Body of pancreas (tissue), 4 donors: ENCODE measurements around the gene ZNF692. TPM values are rescaled to one million over a fixed set of nuclear protein-coding genes. Genes with fewer than 3 reads are reported as not detected.
A peak's percentile ranks its signal among the peaks of the same experiment; 100 is the strongest.

ENCODE experiments used
- ATAC-seq: fragments of 150-250 bp; one replicate; pipeline ENCODE4 v1.9.1; 2016
- DNase-seq, 4 donors: peaks; one replicate each; pipeline ENCODE4 v3.0.0-alpha.2; 2019
- H3K27ac ChIP-seq, 4 donors: fragments of 200-600 bp; sonication (generic); 1 replicate in 3 of 4; 2 replicates in 1 of 4; pipeline versions ENCODE4 v1.5.1 to v1.6.1; 2016 to 2019; ENCODE audit warnings: mild to moderate bottlenecking in 1 of 4, mixed read lengths in 1 of 4, moderate library complexity in 1 of 4
- H3K27me3 ChIP-seq, 2 donors: fragments of 200-600 bp; sonication (generic); one replicate each; pipeline ENCODE4 v1.6.0; 2016; ENCODE audit warnings: mild to moderate bottlenecking in 1 of 2
- H3K36me3 ChIP-seq, 2 donors: fragments of 200-600 bp; sonication (generic); replicated peaks in 1 of 2; 2 replicates each; pipeline ENCODE4 v1.5.1; 2016; ENCODE audit warnings: low read depth in 2 of 2; ENCODE audit not compliant: insufficient read depth in 1 of 2
- H3K4me1 ChIP-seq: fragments of 200-600 bp; sonication (generic); one replicate; pipeline ENCODE4 v1.6.0; 2016
- H3K4me3 ChIP-seq, 2 donors: fragments of 200-600 bp; sonication (generic); 1 replicate in 1 of 2; 2 replicates in 1 of 2; pipeline ENCODE4 v1.5.1; 2016 to 2019
- H3K9me3 ChIP-seq, 3 donors: fragments of 200-600 bp; sonication (generic); 1 replicate in 2 of 3; 2 replicates in 1 of 3; pipeline ENCODE4 v1.5.1; 2016
- POLR2A ChIP-seq, 3 donors: fragments of 450-650 bp; IDR thresholded peaks; one replicate each; pipeline ENCODE4 v1.6.1; 2016; ENCODE audit warnings: antibody characterized with exemption in 3 of 3, mild to moderate bottlenecking in 2 of 3
- WGBS, 2 donors: methylation state at CpG; one replicate each; pipeline ENCODE4 v1.1.5; 2017; 5-methylcytosine and 5-hydroxymethylcytosine counted together
- intact Hi-C: fragments of 100-400 bp; cut with DNase I; formaldehyde crosslinking; loops from one replicate; pipeline ENCODE4 v1.15.1; 2023
- total RNA-seq, 2 donors: library from RNA; depleted of rRNA; stranded (reverse); fragments of >200 nt; gene quantifications; one replicate each; pipeline ENCODE4 v1.1.0, GENCODE V29; 2016
- TF ChIP-seq, protein P1 (sequence below), 7 experiments: fragments of 450-650 bp in 4 of 7; fragments of 200-600 bp in 3 of 7; sonication (generic) in 3 of 7; IDR thresholded peaks; one replicate each; pipeline ENCODE4 v1.5.1; 2016 to 2019; ENCODE audit warnings: antibody characterized with exemption in 7 of 7

Gene ZNF692
- total RNA-seq, 2 donors from 2014 or later: 35.8 to 128 TPM

DNA sequence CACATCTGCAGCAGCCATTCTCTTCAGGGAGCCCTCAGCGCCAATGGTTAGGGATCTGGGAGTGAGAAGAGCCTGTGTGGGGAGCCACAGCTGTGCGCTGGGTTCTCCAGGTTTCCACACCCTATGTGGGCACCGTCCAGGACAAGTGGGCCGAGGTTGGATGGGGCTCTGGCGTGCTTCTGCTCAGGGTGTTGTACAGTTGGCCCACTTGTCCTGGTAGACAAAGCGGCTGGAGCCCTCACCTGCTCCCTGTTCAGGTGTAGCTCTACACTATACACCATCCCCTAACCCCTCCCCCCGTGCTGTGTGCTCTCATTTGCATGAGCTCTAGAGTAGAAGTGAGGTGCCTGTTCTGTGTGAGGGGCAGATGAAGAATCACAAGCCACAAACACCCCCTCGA lies 45.3 kb downstream of the ZNF692 start:
- 87 to 96% methylated on average over 7 to 8 of the region's 8 CpGs for WGBS, 2 donors
- no peak for ATAC-seq
- TF ChIP-seq, protein P1, sequence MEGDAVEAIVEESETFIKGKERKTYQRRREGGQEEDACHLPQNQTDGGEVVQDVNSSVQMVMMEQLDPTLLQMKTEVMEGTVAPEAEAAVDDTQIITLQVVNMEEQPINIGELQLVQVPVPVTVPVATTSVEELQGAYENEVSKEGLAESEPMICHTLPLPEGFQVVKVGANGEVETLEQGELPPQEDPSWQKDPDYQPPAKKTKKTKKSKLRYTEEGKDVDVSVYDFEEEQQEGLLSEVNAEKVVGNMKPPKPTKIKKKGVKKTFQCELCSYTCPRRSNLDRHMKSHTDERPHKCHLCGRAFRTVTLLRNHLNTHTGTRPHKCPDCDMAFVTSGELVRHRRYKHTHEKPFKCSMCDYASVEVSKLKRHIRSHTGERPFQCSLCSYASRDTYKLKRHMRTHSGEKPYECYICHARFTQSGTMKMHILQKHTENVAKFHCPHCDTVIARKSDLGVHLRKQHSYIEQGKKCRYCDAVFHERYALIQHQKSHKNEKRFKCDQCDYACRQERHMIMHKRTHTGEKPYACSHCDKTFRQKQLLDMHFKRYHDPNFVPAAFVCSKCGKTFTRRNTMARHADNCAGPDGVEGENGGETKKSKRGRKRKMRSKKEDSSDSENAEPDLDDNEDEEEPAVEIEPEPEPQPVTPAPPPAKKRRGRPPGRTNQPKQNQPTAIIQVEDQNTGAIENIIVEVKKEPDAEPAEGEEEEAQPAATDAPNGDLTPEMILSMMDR (IDR thresholded peaks at IDR 0.05): no peak
- no peak for TF ChIP-seq POLR2A (IDR thresholded peaks at IDR 0.05)
- Histone ChIP-seq H3K4me1 (peaks cover 10% of the 10 kb centered on the region), H3K27ac (no peak overlapping the region), H3K4me3 (no peak overlapping the region), H3K9me3 (no peaks in the 10 kb centered on the region), H3K36me3 (peaks cover 12 to 24% of the 10 kb centered on the region in 2 donors), H3K27me3 (no peaks in the 10 kb centered on the region)
- DNase-seq: no peak
- intact Hi-C loops: no loop called here

DNA sequence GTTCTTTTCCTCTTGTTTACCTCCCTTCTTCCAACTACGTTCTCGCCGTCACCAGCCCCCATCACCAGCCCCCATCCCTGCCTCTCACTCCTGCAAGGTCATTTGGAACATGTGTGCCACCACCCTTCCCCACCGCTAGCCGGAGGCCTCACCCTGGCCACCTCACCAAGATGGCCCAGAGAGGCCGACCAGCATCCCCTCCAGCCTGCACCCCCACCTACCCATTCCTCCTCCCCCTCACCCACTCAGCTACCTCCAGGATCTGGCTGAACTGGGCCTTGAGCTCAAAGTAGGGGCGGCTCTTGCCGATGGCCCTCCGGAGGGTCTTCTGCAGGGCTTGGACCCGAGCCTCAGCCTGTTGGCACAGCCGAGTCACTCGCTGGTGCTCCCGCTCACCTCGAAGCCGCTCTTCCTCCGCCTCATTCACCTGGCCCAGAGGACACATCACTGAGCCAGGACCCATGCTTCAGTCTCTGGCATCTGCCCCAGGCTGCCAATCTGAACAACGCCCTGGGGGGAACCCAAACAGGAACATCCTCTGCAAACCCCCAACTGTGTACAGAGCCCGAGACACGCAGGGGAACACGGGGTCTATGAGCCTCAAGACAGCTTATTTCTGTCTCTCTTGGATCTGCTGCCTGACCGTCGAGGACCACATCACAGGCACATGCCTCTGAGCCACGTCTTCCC lies 46.0 kb downstream of the ZNF692 start:
- no peak for DNase-seq
- Histone ChIP-seq H3K4me1 (peaks cover 10% of the 10 kb centered on the region), H3K27ac (no peak overlapping the region), H3K27me3 (no peaks in the 10 kb centered on the region), H3K4me3 (no peak overlapping the region), H3K36me3 (peaks cover 12 to 24% of the 10 kb centered on the region in 2 donors), H3K9me3 (no peaks in the 10 kb centered on the region)
- WGBS, 2 donors: 93 to 94% methylated on average over 22 to 23 of the region's 23 CpGs
- ATAC-seq: no peak
- intact Hi-C loops: no loop called here
- no peak for TF ChIP-seq POLR2A (IDR thresholded peaks at IDR 0.05)
- TF ChIP-seq, protein P1 (IDR thresholded peaks at IDR 0.05): no peak

DNA sequence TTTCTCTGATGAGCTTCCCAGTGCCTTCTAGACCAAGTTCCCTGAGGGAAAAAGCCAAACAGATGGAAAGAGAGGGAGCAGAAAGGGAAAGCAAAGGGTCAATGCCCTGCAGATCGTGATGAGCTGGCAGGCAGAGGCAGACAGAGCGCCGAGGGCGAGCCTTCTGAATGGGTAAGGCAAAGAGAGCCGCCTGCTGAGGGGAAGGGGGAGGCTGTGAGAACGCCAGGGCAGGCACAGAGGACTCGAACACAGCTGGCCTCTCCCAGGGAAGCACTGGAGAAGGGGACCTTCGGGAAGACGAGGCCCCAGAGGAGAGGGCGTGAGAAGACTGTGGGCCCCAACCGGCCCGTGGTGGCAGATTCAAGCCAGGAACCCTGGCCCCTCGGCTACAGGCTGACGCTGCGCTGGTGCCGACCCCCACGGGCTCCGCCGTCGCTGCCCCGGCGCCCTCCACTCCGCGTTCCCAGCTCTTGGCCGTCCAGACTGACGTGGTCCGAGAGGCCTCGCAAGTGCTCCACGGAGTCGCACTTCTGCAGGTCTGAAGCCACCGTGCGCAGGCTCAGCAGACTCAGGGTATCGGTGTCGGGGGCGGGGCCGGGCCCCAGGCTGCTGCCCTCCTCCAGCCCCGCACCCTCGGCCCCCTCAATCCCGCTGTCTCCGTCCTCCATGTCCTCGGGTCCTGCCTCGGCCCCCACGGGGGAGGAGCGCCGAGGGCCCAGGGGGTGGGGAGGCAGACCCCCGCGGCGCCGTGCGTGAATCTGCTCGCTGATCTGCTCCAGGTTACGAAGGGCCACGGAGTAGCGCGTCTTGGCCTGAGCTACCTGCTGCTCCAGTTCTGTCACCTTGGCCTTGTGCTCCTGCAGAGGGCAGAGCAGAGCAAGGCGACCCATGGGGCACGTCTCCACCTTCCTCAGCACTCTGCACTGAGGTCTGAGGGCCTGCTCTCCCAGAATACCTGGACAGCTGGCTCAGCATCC lies 47.1 kb downstream of the ZNF692 start:
- Histone ChIP-seq H3K27me3 (no peaks in the 10 kb centered on the region), H3K36me3 (peaks cover 12 to 24% of the 10 kb centered on the region in 2 donors), H3K4me3 (no peak overlapping the region), H3K4me1 (peaks cover 12% of the 10 kb centered on the region), H3K27ac (no peak overlapping the region), H3K9me3 (no peaks in the 10 kb centered on the region)
- ATAC-seq (peak; percentile 68), DNase-seq (peak in 1 of 4 donors; percentile 49)
- no peak for TF ChIP-seq POLR2A (IDR thresholded peaks at IDR 0.05)
- TF ChIP-seq, protein P1 (IDR thresholded peaks at IDR 0.05): peak in 3 of 7 experiments; percentile 4 to 39 (median 14)
- 76 to 88% methylated on average over 48 to 51 of the region's 57 CpGs for whole genome bisulfite sequencing, 2 donors
- intact Hi-C loops: no loop called here

DNA sequence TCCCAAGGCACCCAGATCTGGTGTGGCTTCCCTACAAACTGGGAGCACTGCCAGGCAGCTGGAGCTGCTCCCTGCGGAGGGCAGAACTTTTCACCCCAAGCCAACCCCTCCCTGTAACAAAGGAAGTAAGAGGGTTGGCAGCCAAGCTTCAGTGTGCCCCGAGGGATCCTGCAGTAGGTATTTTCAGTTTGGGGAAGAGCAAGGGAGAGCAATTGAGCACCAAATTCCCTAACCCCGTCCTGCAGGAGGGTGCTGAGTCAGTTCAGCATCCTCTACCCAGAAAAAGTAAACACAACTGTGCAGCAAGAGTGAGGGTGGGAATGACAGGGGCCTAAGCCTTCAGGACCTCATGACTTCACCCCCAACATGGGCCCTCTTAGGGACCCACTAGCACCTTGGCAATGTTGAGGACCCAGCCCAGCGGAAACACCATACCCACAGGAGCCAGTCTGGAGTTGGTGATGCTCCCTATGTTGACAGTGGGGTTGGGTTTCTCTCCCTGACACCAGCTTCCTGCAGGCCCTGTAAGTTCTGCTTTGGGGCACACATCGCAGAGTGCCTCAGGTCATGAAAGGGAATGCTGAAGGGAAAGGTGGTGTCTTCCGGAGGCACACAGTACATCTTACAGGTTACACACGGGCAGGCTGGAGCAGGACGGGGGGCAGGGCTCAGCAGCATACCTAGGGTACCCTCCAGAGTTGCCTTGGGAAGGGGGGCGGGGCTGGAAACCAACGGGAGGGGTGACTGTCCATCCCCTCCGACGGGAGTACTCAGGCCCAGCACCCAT lies 48.0 kb downstream of the ZNF692 start:
- intact Hi-C loops: no loop called here
- Histone ChIP-seq H3K4me1 (peaks cover 17% of the 10 kb centered on the region), H3K27ac (no peak overlapping the region), H3K9me3 (no peaks in the 10 kb centered on the region), H3K4me3 (no peak overlapping the region), H3K27me3 (no peaks in the 10 kb centered on the region), H3K36me3 (peaks cover 12 to 24% of the 10 kb centered on the region in 2 donors)
- ATAC-seq (no peak), DNase-seq (peak in 1 of 4 donors; percentile 30)
- TF ChIP-seq POLR2A (IDR thresholded peaks at IDR 0.05): no peak
- TF ChIP-seq, protein P1 (IDR thresholded peaks at IDR 0.05): no peak
- WGBS, 2 donors: 57 to 64% methylated on average over 12 of the region's 12 CpGs
